HG03135 (cell line): Measurements from ENCODE around the gene ZAP70.

Source experiments
- ATAC-seq: cut with Tn5 transposase; IDR thresholded peaks from one replicate; pipeline ENCODE4 v1.9.1; 2021; ENCODE audit warnings: mild to moderate bottlenecking, moderate library complexity; ENCODE audit not compliant: unreplicated experiment

ZAP70 gene

DNA sequence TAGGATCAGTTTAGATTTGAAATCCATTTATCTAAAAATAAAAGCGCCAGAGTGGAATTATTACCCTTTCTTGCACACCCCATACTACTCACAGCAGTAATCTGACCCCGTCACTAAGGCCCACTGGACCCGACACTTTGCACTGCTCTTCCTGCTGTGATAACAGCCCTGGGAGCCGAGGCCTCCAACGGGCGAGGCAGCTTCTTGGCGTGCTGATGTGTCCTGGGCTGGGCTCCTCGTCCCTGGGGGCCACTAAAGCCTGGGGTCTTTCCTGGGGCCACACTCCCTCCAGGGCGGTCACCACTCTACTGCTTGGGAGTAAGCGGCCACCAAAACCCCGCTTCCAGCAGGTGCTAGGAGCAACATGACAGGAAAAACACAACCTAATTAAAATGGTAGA lies 61.7 kb downstream of the ZAP70 start:
- ATAC-seq: no peak

GRCh38 chr2:97779141-97779540 lies 65.8 kb downstream of the ZAP70 start:
- no peak for ATAC-seq

- no peak for ATAC-seq
These were observed 68.6 kb downstream of the ZAP70 start for GRCh38 chr2:97781981-97782380.

DNA sequence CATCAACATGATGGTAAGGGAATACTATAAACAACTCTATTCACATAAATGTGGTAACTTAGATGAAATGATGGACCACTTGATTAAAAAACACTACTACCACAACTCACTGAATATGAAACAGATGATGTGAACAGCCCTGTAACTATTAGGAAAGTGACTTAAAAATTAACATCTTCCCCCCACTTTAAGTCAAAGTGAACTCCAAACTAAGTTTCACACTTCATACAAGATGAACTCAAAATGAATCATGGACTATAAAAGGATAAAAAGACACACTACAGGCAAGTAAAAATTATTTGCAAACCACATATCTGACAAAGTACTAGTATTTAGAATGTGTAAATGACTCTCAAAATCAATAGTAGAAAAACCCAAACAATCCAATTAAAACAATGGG lies 71.6 kb downstream of the ZAP70 start:
- ATAC-seq: no peak

DNA sequence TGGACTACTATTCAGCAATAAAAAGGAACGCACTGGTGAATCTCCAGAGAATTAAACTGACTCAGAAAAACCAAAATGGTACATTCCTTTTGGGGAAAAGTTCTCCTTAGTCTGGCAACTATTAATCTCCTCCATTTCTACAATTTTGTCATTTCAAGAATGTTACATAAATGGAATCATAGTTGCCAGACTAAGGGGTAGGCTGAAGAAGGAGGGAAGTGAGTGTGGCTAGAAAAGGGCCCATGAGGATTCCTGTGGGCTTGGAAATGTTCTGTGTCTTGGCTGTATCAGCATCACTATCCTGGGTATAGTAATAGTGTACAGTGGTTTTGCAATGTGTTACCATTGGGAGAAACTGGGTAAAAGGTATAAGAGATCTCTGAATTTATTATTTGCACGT lies 72.4 kb downstream of the ZAP70 start:
- no peak for ATAC-seq

GRCh38 chr2:97788986-97789644 lies 75.7 kb downstream of the ZAP70 start:
- no peak for ATAC-seq
